Measurements from ENCODE around the gene PIAS4.

GRCh38 chr19:3975637-3976087 is 31.9 kb upstream of the PIAS4 start:
- TF ChIP-seq, protein P1, sequence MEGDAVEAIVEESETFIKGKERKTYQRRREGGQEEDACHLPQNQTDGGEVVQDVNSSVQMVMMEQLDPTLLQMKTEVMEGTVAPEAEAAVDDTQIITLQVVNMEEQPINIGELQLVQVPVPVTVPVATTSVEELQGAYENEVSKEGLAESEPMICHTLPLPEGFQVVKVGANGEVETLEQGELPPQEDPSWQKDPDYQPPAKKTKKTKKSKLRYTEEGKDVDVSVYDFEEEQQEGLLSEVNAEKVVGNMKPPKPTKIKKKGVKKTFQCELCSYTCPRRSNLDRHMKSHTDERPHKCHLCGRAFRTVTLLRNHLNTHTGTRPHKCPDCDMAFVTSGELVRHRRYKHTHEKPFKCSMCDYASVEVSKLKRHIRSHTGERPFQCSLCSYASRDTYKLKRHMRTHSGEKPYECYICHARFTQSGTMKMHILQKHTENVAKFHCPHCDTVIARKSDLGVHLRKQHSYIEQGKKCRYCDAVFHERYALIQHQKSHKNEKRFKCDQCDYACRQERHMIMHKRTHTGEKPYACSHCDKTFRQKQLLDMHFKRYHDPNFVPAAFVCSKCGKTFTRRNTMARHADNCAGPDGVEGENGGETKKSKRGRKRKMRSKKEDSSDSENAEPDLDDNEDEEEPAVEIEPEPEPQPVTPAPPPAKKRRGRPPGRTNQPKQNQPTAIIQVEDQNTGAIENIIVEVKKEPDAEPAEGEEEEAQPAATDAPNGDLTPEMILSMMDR (IDR thresholded peaks at IDR 0.05; ENCODE audit: insufficient read depth, low read depth, low read length): no peak
- no peak for TF ChIP-seq EZH2 (IDR thresholded peaks at IDR 0.05; ENCODE audit: insufficient read depth, low read length)

All from astrocyte (in vitro differentiated cells and primary cell).